Measurements from ENCODE around the gene C1RL.

The C1RL gene

GRCh38 chr12:7100239-7100638 is 8.8 kb downstream of the C1RL start:
- Histone ChIP-seq H2AFZ (ENCODE audit: low read length) (no peak overlapping the region), H3K9me2 (ENCODE audit: low read depth, low read length) (no peaks in the 10 kb centered on the region), H4K20me1 (ENCODE audit: insufficient read depth, low read length) (no peaks in the 10 kb centered on the region), H3K9ac (ENCODE audit: low read length) (no peak overlapping the region), H3K79me2 (ENCODE audit: insufficient read depth, low read length) (no peaks in the 10 kb centered on the region), H3K4me1 (ENCODE audit: insufficient read depth, low read length, severe bottlenecking) (no peaks in the 10 kb centered on the region), H3K4me3 (ENCODE audit: low read depth, low read length, poor library complexity, severe bottlenecking) (no peak overlapping the region), H3K27me3 (ENCODE audit: insufficient read depth, low read length) (no peaks in the 10 kb centered on the region), H3F3A (ENCODE audit: insufficient read depth, low read length) (no peaks in the 10 kb centered on the region), H3K27ac (ENCODE audit: low read depth, low read length, poor library complexity, severe bottlenecking) (no peak overlapping the region), H3K9me3 (ENCODE audit: low read length) (no peaks in the 10 kb centered on the region), H3K36me3 (ENCODE audit: insufficient read depth, low read length) (no peaks in the 10 kb centered on the region), H3K4me2 (ENCODE audit: low read length) (no peak overlapping the region)
- TF ChIP-seq EZH2 (IDR thresholded peaks at IDR 0.05; ENCODE audit: borderline replicate concordance, low read length) = no peak
- TF ChIP-seq CTCF (IDR thresholded peaks at IDR 0.05; ENCODE audit: low read length) = no peak

DNA sequence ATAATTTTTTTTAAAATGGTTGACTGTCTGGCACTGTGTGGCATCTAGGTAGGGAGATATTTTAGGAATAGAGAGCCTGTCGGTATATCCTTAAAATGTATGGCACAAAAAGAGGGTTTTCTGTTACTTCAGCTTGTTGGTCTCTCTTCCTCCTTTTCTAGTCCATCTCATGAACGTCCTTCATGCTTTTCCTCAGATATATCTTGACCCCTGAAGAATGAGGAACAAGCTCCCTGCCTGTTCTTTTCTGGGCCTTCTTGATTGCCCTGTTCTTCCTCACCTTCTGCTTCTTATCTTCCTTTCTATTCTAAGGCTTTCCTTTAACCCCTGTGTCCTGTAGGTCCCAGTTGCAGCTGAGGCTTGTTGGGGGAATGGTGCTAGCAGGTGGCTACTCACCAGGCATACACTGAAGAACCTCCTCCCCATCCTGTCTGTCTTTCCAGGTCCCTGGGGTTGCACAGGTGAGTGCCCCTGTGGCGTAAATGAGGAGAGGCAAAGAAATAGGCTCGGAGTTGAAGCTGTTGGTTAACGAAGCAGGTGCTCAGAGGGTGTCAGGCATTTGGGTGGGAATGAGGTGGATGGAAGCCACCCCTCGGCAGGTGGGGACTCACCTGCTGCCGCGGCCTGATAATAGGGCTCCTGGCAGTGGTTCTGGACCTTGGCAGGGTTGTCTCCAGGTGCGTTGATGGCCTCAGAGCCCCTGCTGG is 9.6 kb downstream of the C1RL start:
- H4K20me1 ChIP-seq (ENCODE audit: insufficient read depth, low read length) = no peaks in the 10 kb centered on the region
- no peaks in the 10 kb centered on the region for H3K79me2 ChIP-seq (ENCODE audit: insufficient read depth, low read length)
- no peaks in the 10 kb centered on the region for H3K36me3 ChIP-seq (ENCODE audit: insufficient read depth, low read length)
- no peak overlapping the region for H3K4me3 ChIP-seq (ENCODE audit: low read depth, low read length, poor library complexity, severe bottlenecking)
- no peaks in the 10 kb centered on the region for H3F3A ChIP-seq (ENCODE audit: insufficient read depth, low read length)
- TF ChIP-seq EZH2 (IDR thresholded peaks at IDR 0.05; ENCODE audit: borderline replicate concordance, low read length) (no peak), CTCF (IDR thresholded peaks at IDR 0.05; ENCODE audit: low read length) (no peak)
- H2AFZ ChIP-seq (ENCODE audit: low read length) = no peak overlapping the region
- no peaks in the 10 kb centered on the region for H3K27me3 ChIP-seq (ENCODE audit: insufficient read depth, low read length)
- no peak overlapping the region for H3K9ac ChIP-seq (ENCODE audit: low read length)
- H3K27ac ChIP-seq (ENCODE audit: low read depth, low read length, poor library complexity, severe bottlenecking) = no peak overlapping the region
- no peak overlapping the region for H3K4me2 ChIP-seq (ENCODE audit: low read length)
- no peaks in the 10 kb centered on the region for H3K4me1 ChIP-seq (ENCODE audit: insufficient read depth, low read length, severe bottlenecking)
- H3K9me2 ChIP-seq (ENCODE audit: low read depth, low read length) = no peaks in the 10 kb centered on the region
- H3K9me3 ChIP-seq (ENCODE audit: low read length) = no peaks in the 10 kb centered on the region

DNA sequence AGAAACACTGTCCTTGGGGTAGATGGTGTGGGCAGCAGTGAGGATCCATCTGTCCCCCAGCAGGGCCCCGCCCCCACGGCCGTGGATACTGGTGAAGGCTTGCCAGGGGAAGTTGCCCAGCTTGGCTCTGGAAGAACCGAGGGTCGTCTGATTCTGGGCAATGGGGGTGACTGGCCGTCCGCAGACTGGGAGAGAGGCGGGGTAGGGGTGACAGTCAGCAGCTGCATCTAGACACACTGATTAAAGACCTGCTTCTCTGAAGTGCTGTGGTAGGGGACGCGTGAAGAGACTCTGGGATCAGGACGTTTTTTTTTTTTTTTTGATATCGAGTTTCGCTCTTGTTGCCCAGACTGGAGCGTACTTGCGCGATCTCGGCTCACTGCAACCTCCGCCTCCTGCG is 12.0 kb downstream of the C1RL start:
- H3K36me3 ChIP-seq (ENCODE audit: insufficient read depth, low read length) = no peaks in the 10 kb centered on the region
- H3K27me3 ChIP-seq (ENCODE audit: insufficient read depth, low read length) = peaks cover 5% of the 10 kb centered on the region; the same call in 1 of the 2 replicates
- no peaks in the 10 kb centered on the region for H4K20me1 ChIP-seq (ENCODE audit: insufficient read depth, low read length)
- H3K79me2 ChIP-seq (ENCODE audit: insufficient read depth, low read length) = no peaks in the 10 kb centered on the region
- TF ChIP-seq EZH2 (IDR thresholded peaks at IDR 0.05; ENCODE audit: borderline replicate concordance, low read length) (no peak), CTCF (IDR thresholded peaks at IDR 0.05; ENCODE audit: low read length) (no peak)
- H3K27ac ChIP-seq (ENCODE audit: low read depth, low read length, poor library complexity, severe bottlenecking) = no peak overlapping the region
- no peak overlapping the region for H3K9ac ChIP-seq (ENCODE audit: low read length)
- H3F3A ChIP-seq (ENCODE audit: insufficient read depth, low read length) = no peaks in the 10 kb centered on the region
- H2AFZ ChIP-seq (ENCODE audit: low read length) = no peak overlapping the region
- no peaks in the 10 kb centered on the region for H3K4me1 ChIP-seq (ENCODE audit: insufficient read depth, low read length, severe bottlenecking)
- H3K4me3 ChIP-seq (ENCODE audit: low read depth, low read length, poor library complexity, severe bottlenecking) = no peak overlapping the region
- H3K9me2 ChIP-seq (ENCODE audit: low read depth, low read length) = no peaks in the 10 kb centered on the region
- no peak overlapping the region for H3K4me2 ChIP-seq (ENCODE audit: low read length)
- H3K9me3 ChIP-seq (ENCODE audit: low read length) = no peaks in the 10 kb centered on the region
